Hepatocyte (in vitro differentiated cells): Measurements from ENCODE around the gene BCAS4. TPM values are rescaled to one million over a fixed set of nuclear protein-coding genes. Genes with fewer than 3 reads are reported as not detected.
A peak's percentile ranks its signal among the peaks of the same experiment; 100 is the strongest.

Experiments used
- DNase-seq: peaks from one replicate; pipeline ENCODE4 v3.0.0-alpha.2; 2016; ENCODE audit warnings: low spot score
- H2AFZ ChIP-seq: fragments of 200-600 bp; sonication (generic); 2 replicates; pipeline ENCODE4 v1.6.0; 2016; ENCODE audit warnings: antibody characterized with exemption, mild to moderate bottlenecking
- H3K27ac ChIP-seq: fragments of 200-600 bp; sonication (generic); 2 replicates; pipeline ENCODE4 v1.5.1; 2016; ENCODE audit warnings: mild to moderate bottlenecking
- H3K27me3 ChIP-seq: fragments of 200-600 bp; sonication (generic); 2 replicates; pipeline ENCODE4 v1.6.1; 2016
- H3K36me3 ChIP-seq: fragments of 200-600 bp; sonication (generic); replicated peaks from 2 replicates; pipeline ENCODE4 v1.5.1; 2016; ENCODE audit warnings: low read depth; ENCODE audit not compliant: insufficient read depth
- H3K4me1 ChIP-seq: fragments of 200-600 bp; sonication (generic); 2 replicates; pipeline ENCODE4 v1.5.1; 2016; ENCODE audit warnings: mild to moderate bottlenecking, moderate library complexity; ENCODE audit not compliant: insufficient read depth
- H3K4me2 ChIP-seq: fragments of 200-600 bp; sonication (generic); 2 replicates; pipeline ENCODE4 v1.6.0; 2016
- H3K4me3 ChIP-seq: fragments of 200-600 bp; sonication (generic); 2 replicates; pipeline ENCODE4 v1.5.1; 2016; ENCODE audit warnings: mild to moderate bottlenecking
- H3K79me2 ChIP-seq: fragments of 200-600 bp; sonication (generic); 2 replicates; pipeline ENCODE4 v1.6.0; 2017; ENCODE audit warnings: mild to moderate bottlenecking
- H3K9me2 ChIP-seq: fragments of 200-600 bp; sonication (generic); replicated peaks from 2 replicates; pipeline ENCODE4 v1.6.0; 2017; ENCODE audit warnings: mild to moderate bottlenecking; ENCODE audit not compliant: insufficient read depth
- H3K9me3 ChIP-seq: fragments of 200-600 bp; sonication (generic); 2 replicates; pipeline ENCODE4 v1.5.1; 2016; ENCODE audit warnings: low read depth, mild to moderate bottlenecking
- H4K20me1 ChIP-seq: fragments of 200-600 bp; sonication (generic); 2 replicates; pipeline ENCODE4 v1.6.0; 2016; ENCODE audit warnings: mild to moderate bottlenecking; ENCODE audit not compliant: insufficient read depth, poor library complexity, severe bottlenecking
- CTCF ChIP-seq: fragments of 200-600 bp; sonication (generic); IDR thresholded peaks from 2 replicates; pipeline ENCODE4 v1.5.1; 2016; ENCODE audit warnings: antibody characterized with exemption, mild to moderate bottlenecking; ENCODE audit not compliant: poor library complexity
- EZH2 ChIP-seq: fragments of 200-600 bp; sonication (generic); IDR thresholded peaks from 2 replicates; pipeline ENCODE4 v1.6.1; 2016; ENCODE audit warnings: antibody characterized with exemption, mild to moderate bottlenecking, borderline replicate concordance
- EZH2phosphoT487 ChIP-seq: fragments of 200-600 bp; sonication (generic); IDR thresholded peaks from one replicate; pipeline ENCODE4 v1.6.1; 2018; ENCODE audit warnings: antibody characterized with exemption, mild to moderate bottlenecking, low read depth, moderate library complexity; ENCODE audit not compliant: unreplicated experiment, severe bottlenecking
- WGBS: methylation state at CpG from one replicate; pipeline ENCODE4 v1.1.6; 2016; ENCODE audit warnings: low lambda C conversion rate; ENCODE audit errors: missing lambda C conversion rate; 5-methylcytosine and 5-hydroxymethylcytosine counted together
- polyA plus RNA-seq: library from polyadenylated mRNA; unstranded; fragments of >200 nt; fragmentation: Nextera tagmentation; extraction: Ambion mirVana; gene quantifications from 2 replicates; pipeline ENCODE4 v1.2.1, GENCODE V29; 2016
- total RNA-seq: library from RNA; depleted of rRNA; stranded (reverse); fragments of >200 nt; gene quantifications from 2 replicates; pipeline ENCODE4 v1.2.3, GENCODE V29; 2014

BCAS4 gene
- total and polyA plus RNA-seq, 2 experiments from 2014 or later = 5.6 to 21.6 TPM

DNA sequence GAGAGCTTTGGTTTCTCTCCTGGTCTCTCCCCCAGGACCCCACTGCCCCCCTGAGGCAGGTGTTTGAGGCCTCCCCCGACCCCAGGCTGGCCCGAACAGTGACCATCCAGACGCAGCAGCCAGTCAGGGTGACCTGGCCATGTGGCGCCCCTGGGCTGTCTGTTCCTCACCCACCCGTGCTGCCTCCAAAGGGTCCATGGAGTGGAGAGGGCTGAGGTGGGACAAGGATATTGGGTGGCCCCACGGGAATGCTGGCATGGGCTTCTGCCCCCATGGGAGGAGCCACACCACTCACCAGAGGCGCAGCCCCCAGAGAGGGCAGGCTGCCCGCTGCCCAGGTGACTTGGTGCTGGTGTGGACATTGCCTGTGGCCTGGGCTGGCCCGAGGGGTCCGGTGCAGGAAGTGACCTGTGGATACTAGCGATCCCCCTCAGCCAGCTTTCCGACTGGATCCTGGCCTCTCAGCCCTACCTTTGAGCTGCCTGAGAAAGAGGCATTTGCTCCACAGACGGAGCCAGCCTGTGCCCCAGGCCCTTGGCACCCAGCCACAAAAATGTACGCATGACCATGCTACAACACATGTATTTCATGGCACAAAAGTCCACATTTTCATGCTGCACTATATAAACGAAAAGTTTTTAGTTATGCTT, 50.8 kb downstream of the BCAS4 start:
- no peak overlapping the region for H2AFZ ChIP-seq
- DNase-seq = no peak
- WGBS = 86% methylated on average over 13 of the region's 15 CpGs

GRCh38 chr20:50848341-50848808, 53.5 kb downstream of the BCAS4 start:
- Histone ChIP-seq H4K20me1 (no peaks in the 10 kb centered on the region), H3K9me2 (no peaks in the 10 kb centered on the region), H3K4me2 (no peak overlapping the region), H3K79me2 (no peaks in the 10 kb centered on the region), H3K4me1 (peaks cover 5% of the 10 kb centered on the region), H3K9me3 (no peaks in the 10 kb centered on the region), H3K27ac (no peak overlapping the region), H3K4me3 (no peak overlapping the region), H3K27me3 (no peaks in the 10 kb centered on the region), H2AFZ (no peak overlapping the region), H3K36me3 (no peaks in the 10 kb centered on the region)
- 63% methylated on average over 8 of the region's 8 CpGs for WGBS
- no peak for DNase-seq
- TF ChIP-seq EZH2phosphoT487 = no peak

More for the DNA sequence above, 50.8 kb downstream of the BCAS4 start:
- Histone ChIP-seq H3K79me2 (no peaks in the 10 kb centered on the region), H3K4me3 (no peak overlapping the region), H3K9me3 (no peaks in the 10 kb centered on the region), H3K36me3 (no peaks in the 10 kb centered on the region), H3K27ac (no peak overlapping the region), H3K4me2 (no peak overlapping the region), H3K4me1 (peaks cover 5% of the 10 kb centered on the region), H3K9me2 (no peaks in the 10 kb centered on the region), H4K20me1 (no peaks in the 10 kb centered on the region), H3K27me3 (no peaks in the 10 kb centered on the region)
- TF ChIP-seq CTCF = no peak

DNA sequence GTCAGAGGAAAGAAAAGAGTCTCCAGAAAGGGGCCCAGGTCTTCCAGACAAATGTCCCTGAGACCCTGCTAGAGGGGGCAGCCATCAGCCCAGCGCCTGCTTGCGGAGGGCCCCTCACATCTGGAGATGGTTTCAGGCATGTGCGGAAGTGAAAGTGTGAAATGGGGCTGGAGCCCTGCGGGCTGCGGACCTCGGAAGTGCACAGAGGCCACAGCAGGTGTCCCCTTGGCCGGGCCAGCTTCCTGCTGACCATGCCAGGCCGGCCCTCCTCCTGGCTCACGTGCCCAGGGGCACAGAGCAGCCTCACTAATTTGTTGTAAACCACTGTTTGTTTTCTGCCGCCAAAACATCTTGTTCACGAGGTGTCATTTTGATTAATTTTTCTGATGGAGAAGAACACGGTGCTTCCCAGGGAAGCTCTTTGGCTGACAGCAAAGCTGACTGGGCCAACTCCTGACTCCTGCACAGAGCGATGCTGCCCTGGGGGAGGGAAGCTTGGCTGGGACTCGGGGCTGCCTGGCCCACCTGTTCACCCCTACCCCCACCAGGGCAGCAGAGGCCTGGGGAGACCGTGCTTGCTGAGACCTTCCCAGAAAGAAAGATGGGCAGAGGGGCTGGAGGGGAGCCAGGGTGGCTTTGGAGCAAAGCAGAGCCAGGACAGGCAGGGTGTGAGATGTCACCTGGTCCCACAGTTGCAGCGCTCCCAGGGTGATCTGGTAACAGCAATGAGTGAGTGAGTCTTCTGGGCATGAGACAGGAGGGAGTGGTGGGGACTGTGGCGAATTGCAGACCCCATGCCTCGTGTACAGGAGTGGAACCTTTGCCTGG, 54.2 kb downstream of the BCAS4 start:
- no peak for DNase-seq
- Histone ChIP-seq H3K27me3 (no peaks in the 10 kb centered on the region), H3K4me3 (no peak overlapping the region), H3K27ac (no peak overlapping the region), H3K79me2 (no peaks in the 10 kb centered on the region), H3K9me3 (no peaks in the 10 kb centered on the region), H3K36me3 (no peaks in the 10 kb centered on the region), H3K9me2 (no peaks in the 10 kb centered on the region), H2AFZ (no peak overlapping the region), H3K4me2 (no peak overlapping the region), H3K4me1 (peaks cover 5% of the 10 kb centered on the region), H4K20me1 (no peaks in the 10 kb centered on the region)
- 71% methylated on average over 18 of the region's 18 CpGs for WGBS
- TF ChIP-seq CTCF (no peak), EZH2 (no peak), EZH2phosphoT487 (no peak)

- no peaks in the 10 kb centered on the region for H3K9me2 ChIP-seq
- H3K36me3 ChIP-seq = no peaks in the 10 kb centered on the region
- no peaks in the 10 kb centered on the region for H3K9me3 ChIP-seq
- no peak overlapping the region for H3K27ac ChIP-seq
- no peak for TF ChIP-seq CTCF
- TF ChIP-seq EZH2 = no peak
- TF ChIP-seq EZH2phosphoT487 = no peak
- no peaks in the 10 kb centered on the region for H4K20me1 ChIP-seq
- H3K79me2 ChIP-seq = no peaks in the 10 kb centered on the region
- H3K4me2 ChIP-seq = no peak overlapping the region
- H3K27me3 ChIP-seq = no peaks in the 10 kb centered on the region
- H2AFZ ChIP-seq = no peak overlapping the region
- no peak overlapping the region for H3K4me3 ChIP-seq
- WGBS = 72% methylated on average over 11 of the region's 13 CpGs
- H3K4me1 ChIP-seq = peaks cover 8% of the 10 kb centered on the region
- DNase-seq = peak; percentile 49
These were observed 55.9 kb downstream of the BCAS4 start for GRCh38 chr20:50850721-50851286.
